T-cell (primary cell): ENCODE results near the gene ARMC12. TPM values are rescaled to one million over a fixed set of nuclear protein-coding genes. Genes with fewer than 3 reads are reported as not detected.

Experiments
- total RNA-seq, 35 experiments: library from RNA in 6 of 35; stranded (reverse) in 6 of 35; fragments of 120-200 nt in 1 of 35; gene quantifications; one replicate each; pipeline versions ENCODE4 v1.2.1 to v1.2.4 and lab custom pipeline; 2013 to 2026

ARMC12 gene
- total RNA-seq, 5 donors from 2014 or later (not counting 1 experiment from before 2014, with no cell fraction given), result 0.63 to 1.8 (median 0.90) TPM

Other genes with a start within 250 kb of the ARMC12 start
- gene TEAD3, start 240.0 kb upstream of the ARMC12 start, total RNA-seq, result under 1 TPM in 3 of 5 donors, not detected in 2; 0.26 to 0.53 (median 0.41) TPM
- not detected for gene TULP1, start 224.1 kb upstream of the ARMC12 start, total RNA-seq
- gene FKBP5, start 48.1 kb upstream of the ARMC12 start, total RNA-seq, result 100 to 1,000 TPM in 1 of 5 donors, 10 to 100 TPM in 4; 61.4 to 130 (median 63.9) TPM
- not detected for gene CLPSL2, start 39.6 kb downstream of the ARMC12 start, total RNA-seq
- not detected for gene CLPSL1, start 44.0 kb downstream of the ARMC12 start, total RNA-seq
- 1 to 10 TPM in 3 of 5 donors, not detected in 2; 5.9 to 8.2 (median 6.2) TPM for gene CLPS, start 60.3 kb downstream of the ARMC12 start, total RNA-seq
- not detected for gene LHFPL5, start 68.3 kb downstream of the ARMC12 start, total RNA-seq
- gene SRPK1, start 184.1 kb downstream of the ARMC12 start, total RNA-seq, result 10 to 100 TPM; 37.2 to 45.8 (median 40.9) TPM